HG03565 (cell line): ENCODE measurements around the gene RAMP2.
"Not testable (repeated sequence)": the region's sequence is repeated elsewhere in the genome, so short reads cannot be mapped to it uniquely, and the experiment has no call there.

Experiments used
- ATAC-seq: cut with Tn5 transposase; IDR thresholded peaks from one replicate; pipeline ENCODE4 v1.9.1; 2021; ENCODE audit warnings: mild to moderate bottlenecking, moderate library complexity; ENCODE audit not compliant: unreplicated experiment

RAMP2 gene

GRCh38 chr17:42760652-42761581 is at the start of gene RAMP2:
Gene RAMP2 (plus strand): TSS chr17:42761227. CDS start chr17:42761262, 35 bp downstream.
- no peak for ATAC-seq

DNA sequence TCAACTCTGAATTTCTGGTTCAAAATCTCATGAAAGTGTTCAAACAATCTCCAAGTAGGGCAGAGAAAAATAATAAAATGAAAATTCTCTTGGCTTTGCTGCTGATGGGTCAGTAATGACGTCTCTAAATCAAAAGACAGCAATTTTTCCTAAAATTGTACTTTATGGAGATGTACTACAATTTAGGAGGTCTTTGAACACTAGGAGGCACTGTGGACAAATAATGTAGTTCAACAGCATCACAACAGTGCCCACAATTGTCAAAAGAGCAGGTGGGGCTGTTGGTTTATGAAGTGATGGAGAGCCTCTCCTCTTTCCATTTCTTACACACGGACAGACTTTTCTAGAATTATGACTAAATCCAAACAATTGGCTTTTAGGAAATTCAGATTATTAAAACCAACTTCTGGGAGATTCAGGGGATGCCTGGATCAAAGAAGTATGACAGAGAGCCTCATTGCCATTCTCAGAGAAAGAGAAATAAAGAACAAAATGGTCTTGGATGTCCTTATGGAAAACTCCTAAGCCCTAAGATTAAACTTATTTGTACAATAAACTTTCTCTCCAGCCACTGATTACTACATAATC is 39.9 kb upstream of the RAMP2 start:
- no peak for ATAC-seq

GRCh38 chr17:42723636-42724035 is 37.4 kb upstream of the RAMP2 start:
- no peak for ATAC-seq

GRCh38 chr17:42725143-42725542 is 35.9 kb upstream of the RAMP2 start:
- ATAC-seq = no peak

DNA sequence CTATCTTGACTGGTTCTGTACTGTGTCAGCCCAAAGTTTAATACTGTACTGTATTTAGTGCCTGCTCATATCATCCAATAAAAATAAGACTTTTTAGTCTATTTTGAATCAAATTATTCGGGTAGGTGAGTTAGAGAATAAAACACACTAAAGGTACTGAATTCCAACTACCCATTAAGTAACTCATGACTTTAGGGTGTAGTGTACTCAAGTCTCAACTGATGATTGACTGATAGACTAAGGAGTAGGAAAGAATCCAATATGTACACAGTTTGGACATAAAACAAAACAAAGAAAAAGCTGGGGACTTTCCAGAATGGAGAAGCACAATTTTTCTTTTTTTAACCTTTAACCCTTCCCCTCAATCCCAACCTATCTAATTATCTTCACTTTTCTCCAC is 20.3 kb upstream of the RAMP2 start:
- ATAC-seq = no peak

- ATAC-seq = not testable (repeated sequence)
These were observed 18.1 kb upstream of the RAMP2 start for GRCh38 chr17:42742916-42743315.

- ATAC-seq = no peak
These were observed 17.3 kb upstream of the RAMP2 start for GRCh38 chr17:42743595-42744282.

- ATAC-seq = peak; percentile 27
These were observed 16.7 kb upstream of the RAMP2 start for GRCh38 chr17:42744283-42744805.

DNA sequence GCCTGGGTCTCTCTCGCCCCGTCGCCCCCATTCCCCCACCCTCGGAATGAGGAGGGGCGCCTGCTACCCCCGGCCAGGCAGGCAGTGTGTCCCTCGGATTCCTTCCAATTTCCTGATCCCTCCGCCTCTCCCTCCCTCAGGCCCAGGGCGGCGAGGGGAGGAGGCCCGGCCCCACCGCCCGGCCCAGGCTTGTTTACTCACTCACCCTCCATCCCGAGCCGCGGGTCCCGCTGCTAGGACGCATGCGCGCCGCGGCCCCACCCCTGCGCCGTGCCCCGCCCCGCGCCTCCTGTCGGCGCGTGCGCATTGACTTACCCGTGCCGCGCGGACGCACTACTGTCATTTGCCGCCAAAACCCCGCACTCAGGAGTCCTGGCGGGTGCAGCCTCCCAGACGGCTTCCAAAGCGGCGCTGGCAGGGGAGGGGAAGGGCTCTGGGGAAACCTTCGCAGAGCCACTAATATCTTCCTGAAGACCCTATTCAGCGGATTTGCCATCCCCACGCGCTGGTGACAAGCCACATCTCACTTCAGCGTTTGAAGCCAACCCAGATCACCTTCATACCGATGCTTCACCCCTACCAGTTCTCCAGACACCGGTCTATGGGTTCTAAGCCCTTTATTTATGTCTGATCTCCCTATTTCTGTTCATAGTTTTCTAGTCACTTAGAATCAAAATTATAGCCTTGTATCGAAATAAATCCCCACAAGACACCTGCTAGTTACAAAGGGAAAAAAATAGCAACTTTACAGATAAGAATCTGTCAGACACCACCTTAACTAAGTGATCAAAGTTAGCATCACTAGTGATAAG is 16.0 kb upstream of the RAMP2 start, which contains the start of gene EZH1:
TSS of gene EZH1 (minus strand) at position 235 of the 812 bp plus-strand sequence. CDS start 16,099 bp downstream, outside the sequence.
- ATAC-seq = peak; percentile 75

DNA sequence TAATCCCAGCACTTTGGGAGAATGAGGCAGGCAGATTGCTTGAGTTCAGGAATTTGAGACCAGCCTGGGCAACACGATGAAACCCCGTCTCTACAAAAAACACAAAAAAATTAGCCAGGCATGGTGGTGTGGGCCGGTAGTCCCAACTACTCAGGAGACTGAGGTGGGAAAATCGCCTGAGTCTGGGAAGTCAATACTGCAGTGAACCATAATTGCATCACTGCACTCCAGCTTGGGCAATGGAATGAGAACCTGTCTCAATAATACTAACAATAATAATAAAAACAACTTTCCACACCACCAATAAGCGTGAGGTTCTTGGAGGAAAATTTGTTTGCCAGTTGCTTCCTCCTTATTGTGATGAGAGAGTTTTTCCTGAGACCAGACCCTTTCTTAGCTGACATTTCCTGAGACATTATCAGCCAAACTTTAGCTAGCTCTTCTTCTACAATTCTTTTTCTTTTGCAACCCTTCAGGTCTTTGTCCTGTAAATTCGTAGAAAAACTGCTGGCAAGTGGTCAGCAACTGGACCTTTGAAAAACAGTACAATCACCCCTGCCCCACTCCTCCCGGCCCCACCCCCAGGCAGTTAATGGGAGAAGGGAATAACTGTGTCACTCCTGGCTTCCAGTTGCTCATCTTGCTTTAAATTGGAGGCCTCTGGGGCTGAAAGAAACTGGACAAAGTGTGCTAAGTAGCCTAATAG is 12.7 kb upstream of the RAMP2 start:
- ATAC-seq = no peak

DNA sequence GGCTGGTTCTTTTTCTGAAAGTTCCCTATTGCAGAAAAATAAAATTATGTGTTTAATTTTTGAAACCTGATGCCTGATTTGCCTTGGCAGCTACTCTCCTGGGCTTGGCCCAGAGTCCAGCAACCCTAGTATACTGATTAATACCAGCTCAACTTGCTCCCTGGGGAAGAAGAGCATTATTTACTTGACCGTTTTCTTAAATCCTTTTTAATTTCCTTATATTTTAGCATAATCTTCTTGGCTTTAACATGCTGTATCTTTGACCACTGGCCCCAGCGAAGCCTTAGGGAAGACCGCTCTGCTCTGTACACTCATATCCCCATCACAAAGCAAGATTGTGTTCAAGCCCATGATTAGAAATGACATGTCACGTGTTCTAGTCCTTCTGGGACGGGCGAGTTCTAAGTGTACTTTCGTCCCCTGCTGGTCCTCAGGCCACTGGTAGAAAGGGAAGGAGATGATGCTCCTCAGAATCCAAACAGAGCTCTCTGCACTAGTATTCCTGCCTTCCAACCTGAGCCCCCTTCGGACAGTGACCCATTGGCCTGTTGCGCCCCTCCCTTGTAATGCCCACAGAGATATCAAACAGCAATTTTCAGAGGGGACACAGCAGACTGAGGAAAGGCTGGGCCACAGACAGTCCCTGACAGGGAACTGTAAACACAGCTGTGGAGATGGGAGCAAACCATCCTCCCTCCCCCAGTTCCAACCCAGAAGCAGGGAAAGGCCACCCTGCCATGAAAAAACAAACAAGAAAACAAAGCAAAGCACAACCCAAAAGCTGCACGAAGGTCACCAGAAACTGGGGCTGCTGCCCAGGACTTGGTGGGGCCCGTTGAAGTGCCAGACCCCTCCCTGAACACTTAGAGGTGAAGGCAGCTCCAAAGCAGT is 11.9 kb upstream of the RAMP2 start:
- no peak for ATAC-seq

DNA sequence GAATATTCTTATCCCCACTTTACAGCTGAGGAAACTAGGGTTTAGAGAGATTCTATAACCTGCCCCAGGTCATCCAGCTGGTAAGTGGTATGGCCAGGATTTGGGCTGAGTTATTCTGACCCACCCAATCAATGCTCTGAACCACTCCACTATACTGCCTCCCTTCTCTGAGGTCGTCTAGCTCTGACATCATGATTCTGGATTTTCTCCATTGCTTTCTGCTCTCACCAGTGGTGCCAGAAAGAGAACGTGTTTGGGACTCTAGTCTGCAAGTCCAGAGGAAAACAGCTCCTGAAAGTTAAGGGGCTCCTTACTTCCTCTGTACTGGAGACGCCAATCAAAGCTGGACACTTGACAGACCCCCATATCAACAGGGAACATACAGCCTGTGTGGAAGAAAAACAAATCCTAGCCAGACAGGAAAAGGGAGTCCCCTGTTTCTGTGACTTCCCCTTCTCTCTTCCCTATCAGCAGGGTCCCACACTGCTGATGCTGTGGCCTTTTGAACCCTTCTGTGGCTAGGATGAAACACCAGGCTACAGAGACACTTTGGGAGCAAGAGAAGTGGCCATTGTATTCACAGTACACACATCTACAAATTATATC is 10.2 kb upstream of the RAMP2 start:
- no peak for ATAC-seq

DNA sequence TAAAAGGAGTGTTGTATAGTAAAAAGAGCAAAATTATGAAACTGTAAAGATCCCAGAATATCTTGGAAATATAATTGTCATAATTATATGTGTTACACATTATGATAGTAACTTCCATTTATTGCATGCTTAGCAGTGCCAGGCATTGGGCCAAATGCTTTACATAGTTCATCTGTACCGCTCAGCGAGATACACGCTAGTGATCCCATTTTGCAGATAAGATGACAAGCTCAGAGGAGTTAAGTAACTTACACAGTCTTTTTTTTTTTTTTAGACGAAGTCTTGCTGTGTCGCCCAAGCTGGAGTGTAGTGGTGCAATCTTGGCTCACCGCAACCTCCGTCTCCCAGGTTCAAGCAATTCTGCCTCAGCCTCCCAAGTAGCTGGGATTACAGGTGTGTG is 9.4 kb upstream of the RAMP2 start:
- no peak for ATAC-seq

- ATAC-seq = no peak
These were observed 6.2 kb upstream of the RAMP2 start for GRCh38 chr17:42754782-42755181.

- no peak for ATAC-seq
These were observed 910 bp upstream of the RAMP2 start for GRCh38 chr17:42759982-42760651.

DNA sequence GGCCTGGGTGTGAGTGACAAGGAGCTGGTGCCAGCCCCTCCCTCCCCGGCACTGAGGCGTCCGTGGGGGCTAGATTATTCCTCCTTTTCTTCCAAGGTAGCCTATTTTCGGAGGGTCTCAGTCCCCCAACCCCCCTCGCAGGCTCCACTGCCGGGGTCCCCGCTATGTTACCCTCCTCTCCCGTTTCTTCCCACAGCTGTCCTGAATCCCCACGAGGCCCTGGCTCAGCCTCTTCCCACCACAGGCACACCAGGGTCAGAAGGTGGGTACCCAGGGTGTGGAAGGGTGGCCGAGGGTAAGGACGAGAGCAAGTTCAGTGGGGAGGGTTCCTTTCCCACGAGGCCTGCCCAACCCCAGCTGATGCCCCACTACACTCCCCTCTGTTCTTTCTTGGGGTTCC is 611 bp downstream of the RAMP2 start:
- ATAC-seq = no peak

DNA sequence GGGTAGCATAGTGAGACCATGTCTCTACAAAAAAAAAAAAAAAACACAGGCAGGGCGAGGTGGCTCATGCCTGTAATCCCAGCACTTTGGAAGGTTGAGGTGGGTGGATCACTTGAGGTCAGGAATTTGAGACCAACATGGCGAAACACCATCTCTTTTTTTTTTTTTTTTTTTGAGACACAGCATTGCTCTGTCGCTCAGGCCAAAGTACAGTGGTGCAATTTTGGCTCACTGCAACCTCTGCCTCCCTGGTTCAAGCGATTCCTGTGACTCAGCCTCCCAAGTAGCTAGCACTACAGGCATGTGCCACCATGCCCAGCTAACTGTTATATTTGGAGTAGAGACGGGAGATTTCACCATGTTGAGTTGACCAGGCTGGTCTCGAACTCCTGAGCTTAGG is 5.1 kb downstream of the RAMP2 start:
- ATAC-seq = no peak

DNA sequence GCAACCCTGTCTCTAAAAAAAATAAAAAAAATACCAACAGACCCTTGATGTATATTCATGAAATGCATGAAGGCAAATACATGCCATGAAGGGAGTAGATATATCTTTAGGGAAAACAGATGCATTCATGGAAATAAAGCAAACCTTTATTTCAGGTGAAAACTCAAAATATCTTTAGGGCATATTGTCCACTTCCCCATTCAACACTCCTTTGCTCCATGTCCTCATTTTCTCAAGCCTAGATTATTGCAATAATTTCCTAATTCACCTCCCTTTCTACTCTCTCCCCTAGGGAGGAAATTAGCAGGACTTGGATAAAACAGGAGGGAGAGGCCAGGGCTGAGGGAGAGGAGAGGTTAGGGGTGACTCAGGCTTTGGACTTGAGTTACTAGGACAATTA is 6.5 kb downstream of the RAMP2 start:
- no peak for ATAC-seq
